NB4 (cell line): ENCODE measurements around the gene ADIPOR1.

ENCODE experiments used
- MYC ChIP-seq: IDR thresholded peaks from 2 replicates; pipeline ENCODE4 v1.6.1; 2011; ENCODE audit warnings: low read depth, low read length
- TF ChIP-seq, protein P1 (sequence below): IDR thresholded peaks from 2 replicates; pipeline ENCODE4 v1.6.1; 2011; ENCODE audit warnings: low read depth, low read length
- TF ChIP-seq, protein P2 (sequence below): IDR thresholded peaks from one replicate; pipeline ENCODE4 v1.5.1; 2012; ENCODE audit warnings: low read depth, low read length

DNA sequence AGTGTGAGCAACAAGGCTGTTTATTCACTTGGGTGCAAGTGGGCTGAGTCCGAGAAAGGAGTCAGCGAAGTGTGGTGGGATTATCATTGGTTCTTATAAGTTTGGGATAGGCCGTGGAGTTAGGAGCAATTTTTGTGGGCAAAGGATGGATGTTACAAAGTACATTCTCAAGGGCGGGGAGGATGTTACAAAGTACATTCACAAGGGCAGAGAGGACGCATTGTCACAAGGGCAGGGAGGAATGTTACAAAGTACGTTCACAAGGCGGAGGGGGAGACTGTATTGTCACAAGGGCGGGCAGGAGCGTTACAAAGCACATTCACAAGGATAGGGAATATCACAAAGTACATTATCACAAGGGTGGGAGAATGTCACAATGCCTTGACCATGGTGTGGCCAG, 43.9 kb upstream of the ADIPOR1 start:
- TF ChIP-seq, protein P1, sequence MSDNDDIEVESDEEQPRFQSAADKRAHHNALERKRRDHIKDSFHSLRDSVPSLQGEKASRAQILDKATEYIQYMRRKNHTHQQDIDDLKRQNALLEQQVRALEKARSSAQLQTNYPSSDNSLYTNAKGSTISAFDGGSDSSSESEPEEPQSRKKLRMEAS: no peak
- TF ChIP-seq, protein P2, sequence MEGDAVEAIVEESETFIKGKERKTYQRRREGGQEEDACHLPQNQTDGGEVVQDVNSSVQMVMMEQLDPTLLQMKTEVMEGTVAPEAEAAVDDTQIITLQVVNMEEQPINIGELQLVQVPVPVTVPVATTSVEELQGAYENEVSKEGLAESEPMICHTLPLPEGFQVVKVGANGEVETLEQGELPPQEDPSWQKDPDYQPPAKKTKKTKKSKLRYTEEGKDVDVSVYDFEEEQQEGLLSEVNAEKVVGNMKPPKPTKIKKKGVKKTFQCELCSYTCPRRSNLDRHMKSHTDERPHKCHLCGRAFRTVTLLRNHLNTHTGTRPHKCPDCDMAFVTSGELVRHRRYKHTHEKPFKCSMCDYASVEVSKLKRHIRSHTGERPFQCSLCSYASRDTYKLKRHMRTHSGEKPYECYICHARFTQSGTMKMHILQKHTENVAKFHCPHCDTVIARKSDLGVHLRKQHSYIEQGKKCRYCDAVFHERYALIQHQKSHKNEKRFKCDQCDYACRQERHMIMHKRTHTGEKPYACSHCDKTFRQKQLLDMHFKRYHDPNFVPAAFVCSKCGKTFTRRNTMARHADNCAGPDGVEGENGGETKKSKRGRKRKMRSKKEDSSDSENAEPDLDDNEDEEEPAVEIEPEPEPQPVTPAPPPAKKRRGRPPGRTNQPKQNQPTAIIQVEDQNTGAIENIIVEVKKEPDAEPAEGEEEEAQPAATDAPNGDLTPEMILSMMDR: no peak
- no peak for TF ChIP-seq MYC
